ENCODE data around the gene ATP2B3. TPM values are rescaled to one million over a fixed set of nuclear protein-coding genes. Genes with fewer than 3 reads are reported as not detected.

ATP2B3 gene
- total RNA-seq, 1 donor from 2014 or later: 0.10 TPM

- DNase-seq: no peak
Measured at GRCh38 chrX:153488231-153488914, 29.1 kb upstream of the ATP2B3 start.

- DNase-seq: no peak
Measured at GRCh38 chrX:153490217-153490930, 27.1 kb upstream of the ATP2B3 start.

- no peak for DNase-seq
Measured at GRCh38 chrX:153491351-153491914, 26.0 kb upstream of the ATP2B3 start.

- DNase-seq: no peak
Measured at GRCh38 chrX:153491918-153492317, 25.5 kb upstream of the ATP2B3 start.

- no peak for DNase-seq
Measured at GRCh38 chrX:153492543-153492942, 24.9 kb upstream of the ATP2B3 start.

- DNase-seq: no peak
Measured at GRCh38 chrX:153493085-153493484, 24.4 kb upstream of the ATP2B3 start.

GRCh38 chrX:153494061-153494460 is 23.4 kb upstream of the ATP2B3 start:
- DNase-seq: no peak

GRCh38 chrX:153494541-153495361 is 22.7 kb upstream of the ATP2B3 start, which contains the start of gene BGN:
BGN (plus strand) TSS chrX:153494980; CDS start chrX:153504632, 9,652 bp downstream.
- DNase-seq: no peak

- DNase-seq: no peak
Measured at GRCh38 chrX:153495362-153495751, 22.1 kb upstream of the ATP2B3 start.

- DNase-seq: no peak
Measured at GRCh38 chrX:153495903-153496589, 21.4 kb upstream of the ATP2B3 start.

GRCh38 chrX:153496590-153496959 is 20.9 kb upstream of the ATP2B3 start:
- no peak for DNase-seq

- no peak for DNase-seq
Measured at GRCh38 chrX:153498453-153498852, 19.0 kb upstream of the ATP2B3 start.

GRCh38 chrX:153499341-153499740 is 18.1 kb upstream of the ATP2B3 start:
- no peak for DNase-seq

GRCh38 chrX:153499876-153500275 is 17.6 kb upstream of the ATP2B3 start:
- DNase-seq: no peak

- no peak for DNase-seq
Measured at GRCh38 chrX:153500676-153501280, 16.7 kb upstream of the ATP2B3 start.

GRCh38 chrX:153501530-153501929 is 15.9 kb upstream of the ATP2B3 start:
- DNase-seq: no peak

GRCh38 chrX:153502131-153502530 is 15.3 kb upstream of the ATP2B3 start:
- no peak for DNase-seq

GRCh38 chrX:153502796-153503195 is 14.6 kb upstream of the ATP2B3 start:
- no peak for DNase-seq

- DNase-seq: no peak
Measured at GRCh38 chrX:153504445-153505016, 12.9 kb upstream of the ATP2B3 start.

GRCh38 chrX:153505361-153505760 is 12.1 kb upstream of the ATP2B3 start:
- no peak for DNase-seq

GRCh38 chrX:153507484-153508178 is 9.8 kb upstream of the ATP2B3 start:
- DNase-seq: no peak

Measured in skin of body (tissue), 2 donors.